HFF-Myc (cell line): ENCODE results near the gene NMNAT3.

ENCODE experiments used
- DNase-seq: peaks from one replicate; pipeline ENCODE4 v3.0.0-alpha.2; 2011; ENCODE audit warnings: low read depth; ENCODE audit errors: extremely low read depth
- H3K4me3 ChIP-seq: replicated peaks from 2 replicates; pipeline ENCODE4 v1.5.1; 2011; ENCODE audit warnings: low read depth, mild to moderate bottlenecking, control low read depth, low read length
- CTCF ChIP-seq: IDR thresholded peaks from 2 replicates; pipeline ENCODE4 v1.5.1; 2012; ENCODE audit warnings: mild to moderate bottlenecking, low read depth, low read length, control low read depth; ENCODE audit errors: missing control alignments

Gene NMNAT3

GRCh38 chr3:139540651-139541531, 136.9 kb downstream of the NMNAT3 start:
- TF ChIP-seq CTCF, result no peak
- no peak for DNase-seq
- no peak overlapping the region for H3K4me3 ChIP-seq

- no peak overlapping the region; the same call in 1 of the 2 replicates for H3K4me3 ChIP-seq
- TF ChIP-seq CTCF, result no peak
- no peak for DNase-seq
Observed at GRCh38 chr3:139538733-139539132, 139.0 kb downstream of the NMNAT3 start.

- no peak for TF ChIP-seq CTCF
- no peak overlapping the region for H3K4me3 ChIP-seq
- no peak for DNase-seq
Observed at GRCh38 chr3:139537795-139538621, 139.8 kb downstream of the NMNAT3 start.

- no peak overlapping the region for H3K4me3 ChIP-seq
- no peak for DNase-seq
- no peak for TF ChIP-seq CTCF
Observed at GRCh38 chr3:139537361-139537760, 140.4 kb downstream of the NMNAT3 start.

- DNase-seq, result no peak
- no peak for TF ChIP-seq CTCF
- H3K4me3 ChIP-seq, result no peak overlapping the region
Observed at GRCh38 chr3:139534992-139535879, 142.5 kb downstream of the NMNAT3 start.

DNA sequence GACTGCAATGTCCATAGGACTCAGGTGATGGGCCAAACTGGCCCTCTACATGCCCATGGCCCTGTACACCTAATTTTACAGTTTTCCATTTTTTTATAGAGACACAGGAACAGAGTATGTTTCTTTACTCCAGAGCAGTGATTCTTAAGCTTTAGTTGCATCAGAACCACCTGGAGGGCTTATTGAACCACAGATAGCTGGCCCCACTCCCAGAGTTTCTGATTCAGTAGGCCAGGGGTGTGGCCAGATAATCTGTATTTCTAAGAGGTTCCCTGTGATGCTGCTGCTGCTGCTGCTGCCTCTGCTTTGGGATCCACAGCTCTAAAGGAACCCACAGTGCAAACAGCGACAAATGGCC, 143.3 kb downstream of the NMNAT3 start:
- DNase-seq, result peak; percentile 26
- no peak overlapping the region for H3K4me3 ChIP-seq
- no peak for TF ChIP-seq CTCF
